Mesenchymal stem cell (in vitro differentiated cells and primary cell): ENCODE data around the gene CD19.
A peak's percentile ranks its signal among the peaks of the same experiment; 100 is the strongest.
"Not testable (repeated sequence)": the region's sequence is repeated elsewhere in the genome, so short reads cannot be mapped to it uniquely, and the experiment has no call there.

Source experiments
- DNase-seq: peaks from one replicate; pipeline ENCODE4 v3.0.0-alpha.2; 2013
- H2AFZ ChIP-seq: one replicate; pipeline ENCODE4 v1.6.1; 2013; ENCODE audit warnings: low read depth, mild to moderate bottlenecking, control low read depth, inconsistent platforms, low read length, moderate library complexity
- H2AK5ac ChIP-seq: 2 replicates; pipeline ENCODE4 v1.6.1; 2013; ENCODE audit warnings: low read length, moderate library complexity, mild to moderate bottlenecking, inconsistent platforms; ENCODE audit not compliant: severe bottlenecking
- H2BK120ac ChIP-seq: one replicate; pipeline ENCODE4 v1.6.1; 2013; ENCODE audit warnings: low read depth, mild to moderate bottlenecking, inconsistent platforms, low read length, moderate library complexity
- H2BK12ac ChIP-seq, 2 experiments: one replicate each; pipeline ENCODE4 v1.6.1; 2013; ENCODE audit warnings: inconsistent platforms in 2 of 2, low read length in 2 of 2, mild to moderate bottlenecking in 2 of 2, moderate library complexity in 2 of 2, control low read depth in 1 of 2
- H2BK15ac ChIP-seq: one replicate; pipeline ENCODE4 v1.6.1; 2013; ENCODE audit warnings: mild to moderate bottlenecking, low read depth, inconsistent platforms; ENCODE audit not compliant: poor library complexity, severe bottlenecking
- H2BK5ac ChIP-seq: 2 replicates; pipeline ENCODE4 v1.6.1; 2013; ENCODE audit warnings: low read depth, mild to moderate bottlenecking, low read length, control low read depth, inconsistent platforms; ENCODE audit not compliant: poor library complexity, severe bottlenecking
- H3K14ac ChIP-seq, 2 experiments: one replicate each; pipeline ENCODE4 v1.6.1; 2013; ENCODE audit warnings: inconsistent platforms in 2 of 2, low read length in 2 of 2, control low read depth in 1 of 2, mild to moderate bottlenecking in 1 of 2, moderate library complexity in 1 of 2
- H3K18ac ChIP-seq, 2 experiments: one replicate each; pipeline ENCODE4 v1.6.1; 2013; ENCODE audit warnings: inconsistent platforms in 2 of 2, low read length in 2 of 2, control low read depth in 1 of 2, low read depth in 1 of 2, mild to moderate bottlenecking in 1 of 2
- H3K23ac ChIP-seq, 2 experiments: one replicate each; pipeline ENCODE4 v1.6.1; 2013; ENCODE audit warnings: inconsistent platforms in 2 of 2, low read length in 2 of 2, mild to moderate bottlenecking in 2 of 2, moderate library complexity in 2 of 2, control low read depth in 1 of 2
- H3K27ac ChIP-seq: 2 replicates; pipeline ENCODE4 v1.5.1; 2013; ENCODE audit warnings: mild to moderate bottlenecking, moderate library complexity, low read length, control low read depth, inconsistent platforms; ENCODE audit not compliant: poor library complexity, severe bottlenecking
- H3K27me3 ChIP-seq, 2 experiments: 2 replicates each; pipeline versions ENCODE4 v1.6.1 to v1.7.0; 2013; ENCODE audit warnings: low read length in 2 of 2, mild to moderate bottlenecking in 2 of 2, moderate library complexity in 2 of 2, control low read depth in 1 of 2, inconsistent platforms in 1 of 2; ENCODE audit not compliant: control insufficient read depth in 1 of 2, insufficient read depth in 1 of 2
- H3K36me3 ChIP-seq, 2 experiments: 2 replicates each; pipeline versions ENCODE4 v1.6.1 to v1.7.0; 2013; ENCODE audit warnings: low read length in 2 of 2, control low read depth in 1 of 2, inconsistent platforms in 1 of 2, low read depth in 1 of 2, mild to moderate bottlenecking in 1 of 2; ENCODE audit not compliant: insufficient read depth in 2 of 2, control insufficient read depth in 1 of 2
- H3K4ac ChIP-seq, 2 experiments: one replicate each; pipeline ENCODE4 v1.6.1; 2013; ENCODE audit warnings: inconsistent platforms in 2 of 2, low read length in 2 of 2, mild to moderate bottlenecking in 2 of 2, moderate library complexity in 2 of 2, control low read depth in 1 of 2, low read depth in 1 of 2
- H3K4me1 ChIP-seq: 2 replicates; pipeline ENCODE4 v1.6.1; 2013; ENCODE audit warnings: low read depth, low read length, control low read depth; ENCODE audit not compliant: control insufficient read depth, insufficient read depth
- H3K4me2 ChIP-seq: 2 replicates; pipeline ENCODE4 v1.6.1; 2013; ENCODE audit warnings: low read length, mild to moderate bottlenecking, inconsistent platforms; ENCODE audit not compliant: poor library complexity, severe bottlenecking
- H3K4me3 ChIP-seq, 2 experiments: 2 replicates each; pipeline versions ENCODE4 v1.5.1 to v1.7.0; 2013; ENCODE audit warnings: low read length in 2 of 2, mild to moderate bottlenecking in 2 of 2, control low read depth in 1 of 2, low read depth in 1 of 2; ENCODE audit not compliant: insufficient read depth in 1 of 2
- H3K79me1 ChIP-seq: replicated peaks from 2 replicates; pipeline ENCODE4 v1.6.1; 2013; ENCODE audit warnings: mild to moderate bottlenecking, control low read depth, low read length, inconsistent platforms; ENCODE audit not compliant: poor library complexity, severe bottlenecking
- H3K9ac ChIP-seq: 2 replicates; pipeline ENCODE4 v1.7.0; 2013; ENCODE audit warnings: mild to moderate bottlenecking, low read length, moderate library complexity
- H3K9me3 ChIP-seq: 2 replicates; pipeline ENCODE4 v1.7.0; 2013; ENCODE audit warnings: mild to moderate bottlenecking, low read length; ENCODE audit not compliant: control insufficient read depth
- H4K8ac ChIP-seq: one replicate; pipeline ENCODE4 v1.6.1; 2013; ENCODE audit warnings: inconsistent platforms, mild to moderate bottlenecking, low read length, moderate library complexity
- H4K91ac ChIP-seq: one replicate; pipeline ENCODE4 v1.6.1; 2013; ENCODE audit warnings: mild to moderate bottlenecking, low read length, inconsistent platforms
- WGBS: methylation state at CpG from one replicate; pipeline ENCODE4 v1.1.7; 2013; ENCODE audit warnings: mixed read lengths; 5-methylcytosine and 5-hydroxymethylcytosine counted together

Gene CD19

GRCh38 chr16:28964496-28964895 is 32.7 kb downstream of the CD19 start:
- WGBS = 100% methylated on average over 2 of the region's 2 CpGs
- H2BK5ac ChIP-seq = no peak overlapping the region
- H2BK12ac ChIP-seq = no peak overlapping the region
- no peak overlapping the region for H4K8ac ChIP-seq
- peaks cover 15% of the 10 kb centered on the region for H3K79me1 ChIP-seq
- H3K4ac ChIP-seq = no peak overlapping the region
- H3K27ac ChIP-seq = no peak overlapping the region
- H3K4me2 ChIP-seq = no peak overlapping the region
- H3K27me3 ChIP-seq = no peaks in the 10 kb centered on the region
- H3K4me3 ChIP-seq = no peak overlapping the region
- H3K18ac ChIP-seq = no peak overlapping the region
- H3K4me1 ChIP-seq = no peaks in the 10 kb centered on the region
- H3K14ac ChIP-seq = no peak overlapping the region
- no peak overlapping the region for H3K23ac ChIP-seq
- no peaks in the 10 kb centered on the region for H3K9me3 ChIP-seq
- H2AK5ac ChIP-seq = no peak overlapping the region
- H3K36me3 ChIP-seq = peaks cover 35 to 52% of the 10 kb centered on the region in 2 experiments
- no peak for DNase-seq
- H3K9ac ChIP-seq = no peak overlapping the region
- H4K91ac ChIP-seq = no peak overlapping the region
- no peak overlapping the region for H2BK15ac ChIP-seq
- H2AFZ ChIP-seq = no peak overlapping the region
- no peak overlapping the region for H2BK120ac ChIP-seq

GRCh38 chr16:28967156-28967555 is 35.4 kb downstream of the CD19 start:
- Histone ChIP-seq H2BK120ac (no peak overlapping the region), H2BK5ac (no peak overlapping the region), H2AFZ (no peak overlapping the region), H3K9me3 (no peaks in the 10 kb centered on the region), H3K4me1 (no peaks in the 10 kb centered on the region), H3K27me3 (no peaks in the 10 kb centered on the region), H3K4ac (no peak overlapping the region), H3K36me3 (peaks cover 26 to 31% of the 10 kb centered on the region in 2 experiments), H3K23ac (no peak overlapping the region), H4K8ac (no peak overlapping the region), H3K4me3 (no peak overlapping the region), H3K18ac (no peak overlapping the region), H3K79me1 (peaks cover 7% of the 10 kb centered on the region), H2AK5ac (no peak overlapping the region), H3K14ac (no peak overlapping the region), H3K27ac (no peak overlapping the region), H2BK12ac (no peak overlapping the region), H4K91ac (no peak overlapping the region), H3K9ac (no peak overlapping the region), H2BK15ac (no peak overlapping the region), H3K4me2 (no peak overlapping the region)
- 71% methylated on average over 3 of the region's 4 CpGs for WGBS
- no peak for DNase-seq

GRCh38 chr16:28969696-28970095 is 37.9 kb downstream of the CD19 start:
- not testable (repeated sequence) for H3K4me3 ChIP-seq, H3K9me3 ChIP-seq, H2BK5ac ChIP-seq, H3K4me2 ChIP-seq, H3K23ac ChIP-seq, H2AFZ ChIP-seq, H2AK5ac ChIP-seq, H3K4ac ChIP-seq, H4K8ac ChIP-seq, H3K36me3 ChIP-seq, H3K18ac ChIP-seq, H2BK15ac ChIP-seq, H4K91ac ChIP-seq, H3K14ac ChIP-seq, H3K27ac ChIP-seq, H2BK120ac ChIP-seq, H3K4me1 ChIP-seq, H3K79me1 ChIP-seq, H3K27me3 ChIP-seq, H2BK12ac ChIP-seq, H3K9ac ChIP-seq, DNase-seq
- 86% methylated on average over 2 of the region's 2 CpGs for WGBS

- no peak overlapping the region for H2BK12ac ChIP-seq
- H3K4ac ChIP-seq = peak overlapping the region; percentile 42 to 62
- peak overlapping the region; percentile 36 for H2BK120ac ChIP-seq
- H3K23ac ChIP-seq = no peak overlapping the region
- H3K4me1 ChIP-seq = peaks cover 5% of the 10 kb centered on the region
- peak overlapping the region; percentile 92 for H4K91ac ChIP-seq
- H3K9ac ChIP-seq = peak overlapping the region; percentile 99
- peak overlapping the region; percentile 77 to 81 for H3K18ac ChIP-seq
- H3K4me3 ChIP-seq = peak overlapping the region; percentile 90 to 99
- DNase-seq = peak; percentile 80
- peak overlapping the region; percentile 79 for H2AFZ ChIP-seq
- no peak overlapping the region for H3K14ac ChIP-seq
- H3K36me3 ChIP-seq = peaks cover 12 to 26% of the 10 kb centered on the region in 2 experiments
- peaks cover 33% of the 10 kb centered on the region for H3K79me1 ChIP-seq
- under 1% methylated on average over 13 of the region's 17 CpGs for WGBS
- H4K8ac ChIP-seq = peak overlapping the region; percentile 97
- peak overlapping the region; percentile 70 for H3K27ac ChIP-seq
- peak overlapping the region; percentile 63 for H2BK15ac ChIP-seq
- H2AK5ac ChIP-seq = no peak overlapping the region
- no peaks in the 10 kb centered on the region for H3K9me3 ChIP-seq
- no peaks in the 10 kb centered on the region for H3K27me3 ChIP-seq
- peak overlapping the region; percentile 1 for H2BK5ac ChIP-seq
- peak overlapping the region; percentile 85 for H3K4me2 ChIP-seq
Observed at GRCh38 chr16:28974007-28974436, 42.3 kb downstream of the CD19 start.
